ENCODE measurements around the gene LAMA2. TPM values are rescaled to one million over a fixed set of nuclear protein-coding genes. Genes with fewer than 3 reads are reported as not detected.

LAMA2 gene
- total and polyA plus RNA-seq, 2 experiments from 2014 or later = 0.91 to 6.4 TPM

DNA sequence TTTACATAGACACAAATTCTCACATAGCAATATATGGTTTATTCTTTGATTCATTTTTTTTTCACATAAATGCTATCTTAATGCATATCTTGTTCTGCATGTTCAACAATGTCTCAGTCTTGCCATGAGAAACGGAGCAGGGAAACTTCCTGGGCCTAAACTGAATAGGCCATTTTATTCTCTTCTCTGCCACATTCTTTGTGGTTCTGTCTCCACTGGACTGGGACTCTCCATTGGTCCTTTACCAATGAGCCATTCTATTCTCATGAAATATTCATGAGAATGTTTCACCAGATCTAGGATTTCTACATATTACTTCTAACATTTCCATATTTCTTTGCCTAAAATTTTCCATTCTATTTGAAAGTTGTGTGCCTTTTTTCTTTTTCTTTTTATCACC, 42.8 kb downstream of the LAMA2 start:
- no peaks in the 10 kb centered on the region for H3K9me3 Mint-ChIP-seq
- H3K4me1 ChIP-seq (ENCODE audit: insufficient read depth) = no peaks in the 10 kb centered on the region
- H3K27me3 ChIP-seq (ENCODE audit: insufficient read depth) = no peaks in the 10 kb centered on the region

More for the DNA sequence above, 42.8 kb downstream of the LAMA2 start:
- DNase-seq (ENCODE audit: low spot score) (no peak), ATAC-seq (no peak)
- H3K9me2 ChIP-seq (ENCODE audit: insufficient read depth) = no peaks in the 10 kb centered on the region
- no peak overlapping the region for H3K4me2 ChIP-seq
- no peak overlapping the region for H3K4me3 ChIP-seq
- H2AFZ ChIP-seq = no peak overlapping the region
- Mint-ChIP-seq H3K36me3 (ENCODE audit: low read depth) (no peaks in the 10 kb centered on the region), H3K27me3 (ENCODE audit: insufficient read depth, low read depth, poor library complexity) (peaks cover 2% of the 10 kb centered on the region), H3K27ac (no peak overlapping the region), H3K4me1 (no peaks in the 10 kb centered on the region), H3K4me3 (no peak overlapping the region)
- no peak overlapping the region for H3K27ac ChIP-seq (ENCODE audit: low read depth)
- no peaks in the 10 kb centered on the region for H3K79me2 ChIP-seq (replicated peaks; ENCODE audit: insufficient read depth)
- H3F3A ChIP-seq (replicated peaks; ENCODE audit: low read depth) = no peaks in the 10 kb centered on the region
- TF ChIP-seq EZH2phosphoT487 (IDR thresholded peaks at IDR 0.05; ENCODE audit: unreplicated experiment) = no peak
- TF ChIP-seq ETS1 (IDR thresholded peaks at IDR 0.05) = no peak
- TF ChIP-seq, protein P1, sequence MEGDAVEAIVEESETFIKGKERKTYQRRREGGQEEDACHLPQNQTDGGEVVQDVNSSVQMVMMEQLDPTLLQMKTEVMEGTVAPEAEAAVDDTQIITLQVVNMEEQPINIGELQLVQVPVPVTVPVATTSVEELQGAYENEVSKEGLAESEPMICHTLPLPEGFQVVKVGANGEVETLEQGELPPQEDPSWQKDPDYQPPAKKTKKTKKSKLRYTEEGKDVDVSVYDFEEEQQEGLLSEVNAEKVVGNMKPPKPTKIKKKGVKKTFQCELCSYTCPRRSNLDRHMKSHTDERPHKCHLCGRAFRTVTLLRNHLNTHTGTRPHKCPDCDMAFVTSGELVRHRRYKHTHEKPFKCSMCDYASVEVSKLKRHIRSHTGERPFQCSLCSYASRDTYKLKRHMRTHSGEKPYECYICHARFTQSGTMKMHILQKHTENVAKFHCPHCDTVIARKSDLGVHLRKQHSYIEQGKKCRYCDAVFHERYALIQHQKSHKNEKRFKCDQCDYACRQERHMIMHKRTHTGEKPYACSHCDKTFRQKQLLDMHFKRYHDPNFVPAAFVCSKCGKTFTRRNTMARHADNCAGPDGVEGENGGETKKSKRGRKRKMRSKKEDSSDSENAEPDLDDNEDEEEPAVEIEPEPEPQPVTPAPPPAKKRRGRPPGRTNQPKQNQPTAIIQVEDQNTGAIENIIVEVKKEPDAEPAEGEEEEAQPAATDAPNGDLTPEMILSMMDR (conservative IDR thresholded peaks at IDR 0.05; ENCODE audit: low read depth in 2 of 2) = no peak
- TF ChIP-seq, protein P2, sequence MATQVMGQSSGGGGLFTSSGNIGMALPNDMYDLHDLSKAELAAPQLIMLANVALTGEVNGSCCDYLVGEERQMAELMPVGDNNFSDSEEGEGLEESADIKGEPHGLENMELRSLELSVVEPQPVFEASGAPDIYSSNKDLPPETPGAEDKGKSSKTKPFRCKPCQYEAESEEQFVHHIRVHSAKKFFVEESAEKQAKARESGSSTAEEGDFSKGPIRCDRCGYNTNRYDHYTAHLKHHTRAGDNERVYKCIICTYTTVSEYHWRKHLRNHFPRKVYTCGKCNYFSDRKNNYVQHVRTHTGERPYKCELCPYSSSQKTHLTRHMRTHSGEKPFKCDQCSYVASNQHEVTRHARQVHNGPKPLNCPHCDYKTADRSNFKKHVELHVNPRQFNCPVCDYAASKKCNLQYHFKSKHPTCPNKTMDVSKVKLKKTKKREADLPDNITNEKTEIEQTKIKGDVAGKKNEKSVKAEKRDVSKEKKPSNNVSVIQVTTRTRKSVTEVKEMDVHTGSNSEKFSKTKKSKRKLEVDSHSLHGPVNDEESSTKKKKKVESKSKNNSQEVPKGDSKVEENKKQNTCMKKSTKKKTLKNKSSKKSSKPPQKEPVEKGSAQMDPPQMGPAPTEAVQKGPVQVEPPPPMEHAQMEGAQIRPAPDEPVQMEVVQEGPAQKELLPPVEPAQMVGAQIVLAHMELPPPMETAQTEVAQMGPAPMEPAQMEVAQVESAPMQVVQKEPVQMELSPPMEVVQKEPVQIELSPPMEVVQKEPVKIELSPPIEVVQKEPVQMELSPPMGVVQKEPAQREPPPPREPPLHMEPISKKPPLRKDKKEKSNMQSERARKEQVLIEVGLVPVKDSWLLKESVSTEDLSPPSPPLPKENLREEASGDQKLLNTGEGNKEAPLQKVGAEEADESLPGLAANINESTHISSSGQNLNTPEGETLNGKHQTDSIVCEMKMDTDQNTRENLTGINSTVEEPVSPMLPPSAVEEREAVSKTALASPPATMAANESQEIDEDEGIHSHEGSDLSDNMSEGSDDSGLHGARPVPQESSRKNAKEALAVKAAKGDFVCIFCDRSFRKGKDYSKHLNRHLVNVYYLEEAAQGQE (IDR thresholded peaks at IDR 0.05; ENCODE audit: unreplicated experiment) = no peak
- no peak for TF ChIP-seq JUNB (IDR thresholded peaks at IDR 0.05; ENCODE audit: unreplicated experiment)
- no peak for TF ChIP-seq POLR2AphosphoS5 (IDR thresholded peaks at IDR 0.05; ENCODE audit: low read depth)
- no peak for TF ChIP-seq NANOG (IDR thresholded peaks at IDR 0.05; ENCODE audit: borderline replicate concordance)
- no peak for TF ChIP-seq CREB1 (CRISPR knock-in tag; IDR thresholded peaks at IDR 0.05; ENCODE audit: low read depth)
- no peak for TF ChIP-seq EZH2 (IDR thresholded peaks at IDR 0.05; ENCODE audit: low read depth, unreplicated experiment)
- TF ChIP-seq STAT1 (IDR thresholded peaks at IDR 0.05; ENCODE audit: unreplicated experiment) = no peak
- no peak for TF ChIP-seq ZNF462 (CRISPR knock-in tag; IDR thresholded peaks at IDR 0.05)
- no peak for TF ChIP-seq ZNF114 (CRISPR knock-in tag; IDR thresholded peaks at IDR 0.05)
- no peak for TF ChIP-seq ZNF331 (CRISPR knock-in tag; IDR thresholded peaks at IDR 0.05; ENCODE audit: low read depth)
- no peaks in the 10 kb centered on the region for H4K20me1 ChIP-seq (replicated peaks; ENCODE audit: insufficient read depth)
- H3K36me3 ChIP-seq (ENCODE audit: insufficient read depth) = no peaks in the 10 kb centered on the region
